ENCODE results near the gene CCDC13.
"Not testable (repeated sequence)": the region's sequence is repeated elsewhere in the genome, so short reads cannot be mapped to it uniquely, and the experiment has no call there.

Gene CCDC13, protein sequence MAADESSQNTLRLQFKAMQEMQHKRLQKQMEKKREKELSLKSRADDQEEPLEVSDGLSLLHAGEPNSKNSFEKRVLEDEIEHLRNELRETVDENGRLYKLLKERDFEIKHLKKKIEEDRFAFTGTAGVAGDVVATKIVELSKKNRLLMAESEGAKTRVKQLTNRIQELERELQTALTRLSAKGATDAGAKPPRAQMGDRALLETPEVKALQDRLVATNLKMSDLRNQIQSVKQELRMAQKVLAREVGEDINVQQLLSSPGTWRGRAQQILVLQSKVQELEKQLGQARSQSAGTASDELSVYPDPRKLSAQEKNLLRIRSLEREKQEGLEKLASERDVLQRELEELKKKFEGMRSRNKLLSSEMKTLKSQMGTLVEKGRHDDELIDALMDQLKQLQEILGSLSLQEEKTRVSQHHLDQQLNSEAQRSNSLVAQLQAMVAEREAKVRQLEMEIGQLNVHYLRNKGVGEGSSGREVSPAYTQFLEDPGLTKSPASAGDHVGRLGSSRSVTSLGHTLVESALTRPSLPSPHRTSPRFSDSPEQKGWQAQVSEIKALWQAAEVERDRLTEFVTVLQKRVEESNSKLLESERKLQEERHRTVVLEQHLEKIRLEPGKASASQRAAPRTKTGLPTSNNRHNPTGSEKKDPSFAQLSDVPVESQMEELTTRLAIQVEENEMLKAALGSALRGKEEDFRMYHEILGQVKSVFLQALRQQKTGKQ

DNA sequence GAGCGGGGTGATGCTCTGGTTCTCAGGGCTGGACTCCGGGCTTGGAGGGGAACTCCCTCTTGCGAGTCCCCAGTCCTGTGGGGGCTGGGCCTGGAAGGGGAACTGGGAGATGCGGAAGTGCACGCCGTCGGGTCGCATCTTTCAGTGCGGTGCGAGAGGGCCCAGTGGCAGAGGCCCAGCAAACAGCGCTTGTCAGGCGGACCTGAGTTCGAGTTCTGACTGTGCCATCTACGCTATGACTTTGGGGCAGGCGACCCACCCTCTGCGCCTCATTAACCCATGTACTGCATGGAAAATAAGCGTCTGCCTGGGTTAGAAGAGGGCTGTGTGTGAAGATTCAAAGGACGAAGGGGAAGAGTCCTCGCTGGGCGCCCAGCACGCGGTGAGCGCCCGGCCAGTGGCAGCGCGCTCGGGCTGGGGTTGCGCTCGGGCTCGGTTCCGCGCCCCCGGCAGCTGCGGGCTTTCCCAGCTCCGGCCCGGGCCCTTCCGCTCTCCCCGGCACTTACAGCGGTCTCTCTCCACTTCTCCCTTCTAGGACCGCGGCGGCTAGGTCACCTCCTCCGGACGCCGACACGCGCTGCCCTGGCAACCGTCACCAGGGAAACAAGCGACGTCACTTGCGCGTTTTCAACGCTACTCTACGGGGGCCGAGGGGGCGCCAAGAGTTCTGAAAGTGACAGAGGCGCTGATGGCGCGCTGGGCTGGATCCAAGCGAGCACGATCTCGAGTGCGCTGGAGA is at the start of gene CCDC13:
Gene CCDC13, minus strand, starts transcription at position 584 of the 739 bp plus-strand sequence. CDS start 14,908 bp downstream, outside the sequence.
- DNase-seq = peak; percentile 88

DNA sequence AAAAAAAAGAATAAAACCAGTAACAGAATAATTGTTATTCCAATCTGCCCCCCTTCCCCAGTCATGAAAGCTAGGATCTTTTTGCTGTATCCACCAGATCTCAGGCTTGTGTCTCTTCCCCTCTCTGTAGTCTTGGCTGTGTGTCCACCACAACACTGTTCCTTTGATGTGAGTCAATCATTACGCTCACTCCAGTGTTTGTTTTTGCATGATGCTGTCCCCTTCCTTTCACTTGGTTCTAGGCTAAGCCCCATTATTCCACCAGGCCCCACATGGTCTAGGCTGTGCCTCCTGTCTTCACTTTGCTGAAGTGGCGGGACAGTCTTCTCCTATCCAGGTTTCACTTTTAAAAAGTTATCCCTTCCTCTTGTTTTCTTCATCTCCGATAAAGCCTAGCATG is 49.8 kb upstream of the CCDC13 start:
- no peak for DNase-seq

DNA sequence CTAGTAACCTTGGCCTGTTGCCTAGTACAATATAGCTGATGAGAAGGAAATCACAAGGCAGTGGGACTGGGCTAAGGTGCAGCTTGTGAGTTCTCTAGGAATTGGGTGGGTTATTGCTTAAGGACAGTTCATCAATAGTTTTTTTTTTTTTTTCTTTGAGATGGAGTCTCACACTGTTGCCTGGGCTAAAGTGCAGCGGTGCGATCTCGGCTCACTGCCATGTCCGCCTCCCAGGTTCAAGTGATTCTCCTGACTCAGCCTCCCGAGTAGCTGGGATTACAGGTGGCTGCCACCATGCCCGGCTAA is 47.6 kb upstream of the CCDC13 start:
- no peak for DNase-seq

DNA sequence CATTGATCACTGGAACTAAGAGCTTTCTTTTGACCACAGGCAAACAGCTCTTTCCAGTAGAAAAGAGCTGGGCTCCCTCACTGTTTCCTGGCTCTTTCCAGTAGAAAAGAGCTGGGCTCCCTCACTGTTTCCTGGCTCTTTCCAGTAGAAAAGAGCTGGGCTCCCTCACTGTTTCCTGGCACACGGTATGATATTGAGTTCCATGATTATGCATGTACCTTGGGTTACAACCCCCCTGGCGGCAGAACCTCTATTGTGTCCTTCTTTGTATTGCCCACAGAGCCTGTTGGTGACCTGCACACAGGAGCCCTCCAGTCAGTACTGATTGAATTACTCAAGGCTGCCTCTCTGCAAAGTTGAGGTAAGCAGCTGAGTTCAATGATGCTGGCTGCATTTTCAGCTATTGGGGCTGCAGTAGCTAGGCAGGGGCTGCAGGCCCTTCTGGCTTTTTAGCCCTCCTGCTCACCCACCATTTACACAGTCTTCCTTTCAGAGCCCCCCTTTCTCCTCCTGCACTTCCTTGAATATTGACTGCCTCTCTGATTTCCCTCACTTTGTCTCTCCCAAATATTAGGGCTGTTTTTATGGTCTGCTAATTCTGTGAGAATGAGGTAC is 46.4 kb upstream of the CCDC13 start:
- DNase-seq = no peak

GRCh38 chr3:42815826-42816225 is 42.8 kb upstream of the CCDC13 start:
- DNase-seq = no peak

- DNase-seq = no peak
These were observed 42.0 kb upstream of the CCDC13 start for GRCh38 chr3:42814914-42815507.

- DNase-seq = no peak
These were observed 41.2 kb upstream of the CCDC13 start for GRCh38 chr3:42814246-42814645.

DNA sequence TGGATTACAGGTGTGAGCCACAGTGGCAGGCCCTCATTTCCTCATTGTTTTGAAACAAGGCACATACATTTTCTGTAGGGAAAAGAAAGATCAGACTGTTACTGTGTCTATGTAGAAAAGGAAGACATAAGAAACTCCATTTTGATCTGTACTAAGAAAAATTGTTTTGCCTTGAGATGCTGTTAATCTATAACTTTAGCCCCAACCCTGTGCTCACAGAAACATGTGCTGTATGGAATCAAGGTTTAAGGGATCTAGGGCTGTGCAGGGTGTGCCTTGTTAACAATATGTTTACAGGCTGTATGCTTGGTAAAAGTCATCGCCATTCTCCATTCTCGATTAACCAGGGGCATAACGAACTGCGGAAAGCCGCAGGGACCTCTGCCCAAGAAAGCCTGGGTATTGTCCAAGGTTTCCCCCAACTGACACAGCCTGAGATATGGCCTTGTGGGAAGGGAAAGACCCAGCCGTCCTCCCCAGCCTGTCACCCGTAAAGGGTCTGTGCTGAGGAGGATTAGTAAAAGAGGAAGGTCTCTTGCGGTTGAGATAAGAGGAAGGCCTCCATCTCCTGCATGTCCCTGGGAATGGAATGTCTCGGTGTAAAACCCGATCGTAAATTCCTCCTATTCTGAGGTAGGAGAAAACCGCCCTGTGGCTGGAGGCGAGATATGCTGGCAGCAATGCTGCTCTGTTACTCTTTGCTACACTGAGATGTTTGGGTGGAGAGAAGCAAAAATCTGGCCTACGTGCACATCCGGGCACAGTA is 38.2 kb upstream of the CCDC13 start:
- not testable (repeated sequence) for DNase-seq

- DNase-seq = not testable (repeated sequence)
These were observed 37.7 kb upstream of the CCDC13 start for GRCh38 chr3:42810706-42811105.

DNA sequence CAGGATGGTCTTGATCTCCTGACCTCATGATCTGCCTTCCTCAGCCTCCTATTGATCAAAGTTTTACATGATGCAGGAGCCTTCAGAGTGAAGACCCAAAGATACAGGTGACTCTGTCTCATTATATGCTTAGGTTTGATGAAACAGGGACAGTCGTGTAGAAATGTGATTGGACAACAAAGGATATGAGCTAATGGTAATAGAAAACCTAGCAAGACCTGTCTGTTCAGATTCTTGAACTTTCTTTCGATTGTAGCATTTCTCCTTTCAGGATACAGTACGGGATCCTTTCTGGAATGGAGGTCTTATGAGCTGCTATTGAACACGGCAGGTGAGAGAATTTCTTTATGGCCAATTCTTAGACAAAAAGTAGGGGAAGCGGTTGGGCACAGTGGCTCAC is 36.1 kb upstream of the CCDC13 start, which contains the start of gene ACKR2:
Gene ACKR2, plus strand, starts transcription at position 244 of the 400 bp plus-strand sequence. CDS start 55,058 bp downstream, outside the sequence.
- DNase-seq = no peak

- no peak for DNase-seq
These were observed 34.9 kb upstream of the CCDC13 start for GRCh38 chr3:42807929-42808328.

DNA sequence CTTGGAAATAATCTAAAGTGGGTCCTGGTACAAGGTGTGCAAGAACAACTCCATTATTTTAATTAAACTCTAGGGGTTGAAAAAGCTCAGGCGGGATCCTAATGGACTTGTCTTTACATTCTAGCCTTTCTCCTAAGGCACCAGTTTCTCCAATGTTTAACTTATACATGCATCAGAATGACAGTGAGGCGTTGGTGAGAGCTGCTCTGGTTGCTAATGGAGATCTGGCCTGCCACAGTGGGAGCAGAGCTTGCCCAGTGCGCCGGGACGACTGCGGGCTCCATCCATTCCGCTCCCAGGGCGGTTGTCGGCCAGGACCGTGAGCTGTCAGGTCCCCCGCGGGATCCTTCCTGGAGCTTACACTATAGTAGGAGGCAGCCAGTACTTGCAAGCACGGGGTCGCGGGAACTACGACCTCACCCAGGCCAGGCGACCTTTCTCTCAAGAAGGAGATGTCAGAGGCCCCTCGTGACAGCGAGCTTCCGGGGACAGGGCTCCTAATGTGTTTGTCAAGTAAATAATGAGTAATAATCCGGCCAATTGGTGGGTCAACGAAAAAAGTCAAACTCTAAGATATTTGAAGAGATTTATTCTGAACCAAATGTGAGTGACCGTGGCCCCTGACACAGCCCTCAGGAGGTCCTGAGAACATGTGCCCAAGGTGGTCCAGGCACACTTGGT is 32.2 kb upstream of the CCDC13 start:
- no peak for DNase-seq

GRCh38 chr3:42804831-42805132 is 31.7 kb upstream of the CCDC13 start:
- no peak for DNase-seq

- DNase-seq = peak; percentile 94
These were observed 31.2 kb upstream of the CCDC13 start, which contains the start of gene HIGD1A for GRCh38 chr3:42804106-42804830. TSS of gene HIGD1A (minus strand) at chr3:42804490. CDS start at chr3:42794253, 10,237 bp downstream.

- DNase-seq = peak; percentile 45
These were observed 30.5 kb upstream of the CCDC13 start for GRCh38 chr3:42803414-42804105.

GRCh38 chr3:42802876-42803413 is 29.9 kb upstream of the CCDC13 start:
- DNase-seq = no peak

DNA sequence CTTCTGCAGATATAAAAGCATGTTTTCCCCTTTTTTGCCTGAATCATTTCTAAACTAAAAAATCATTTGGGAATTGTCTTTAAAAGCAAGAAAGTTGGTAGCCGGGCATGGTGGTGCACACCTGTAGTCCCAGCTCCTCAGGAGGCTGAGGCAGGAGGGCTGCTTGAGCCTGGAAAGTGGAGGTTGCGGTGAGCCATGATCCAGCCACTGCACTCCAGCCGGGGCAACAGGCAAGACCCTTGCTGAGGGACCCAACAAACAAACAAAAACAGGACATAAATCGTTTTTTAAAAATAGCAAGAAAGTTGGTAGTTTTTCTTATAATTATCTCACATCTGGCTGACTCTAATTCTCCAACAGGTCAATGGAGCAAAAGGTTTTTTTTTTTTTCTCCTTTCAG is 28.7 kb upstream of the CCDC13 start:
- DNase-seq = no peak

- DNase-seq = no peak
These were observed 28.1 kb upstream of the CCDC13 start for GRCh38 chr3:42801048-42801620.

DNA sequence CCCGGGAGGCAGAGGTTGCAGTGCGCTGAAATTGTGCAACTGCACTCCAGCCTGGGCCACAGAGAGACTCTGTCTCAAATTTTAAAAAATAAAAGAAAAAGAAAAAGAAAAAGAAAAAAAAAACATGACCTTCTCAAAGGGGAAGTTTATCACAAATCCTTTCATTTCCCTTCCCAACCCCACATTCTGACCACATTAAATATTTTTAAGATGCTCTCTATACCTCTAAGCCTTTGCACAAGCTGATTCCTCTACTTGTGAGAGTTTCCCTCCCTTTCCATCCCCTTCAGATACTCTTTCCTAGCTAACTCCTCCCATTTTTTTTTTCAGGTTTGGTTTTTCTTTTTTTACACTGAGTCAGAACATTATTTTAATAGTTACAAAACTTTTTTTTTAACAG is 27.2 kb upstream of the CCDC13 start:
- no peak for DNase-seq
